ENCODE measurements around the gene PRAMEF13.
"Not testable (repeated sequence)": the region's sequence is repeated elsewhere in the genome, so short reads cannot be mapped to it uniquely, and the experiment has no call there.

PRAMEF13 gene

GRCh38 chr1:13201309-13201708, at the start of gene PRAMEF13:
PRAMEF13 (minus strand) TSS chr1:13201409; CDS start chr1:13199589, 1,820 bp downstream.
- DNase-seq: not testable (repeated sequence)

GRCh38 chr1:13247122-13247521, 45.9 kb upstream of the PRAMEF13 start:
- not testable (repeated sequence) for DNase-seq

GRCh38 chr1:13246554-13246871, 45.3 kb upstream of the PRAMEF13 start:
- not testable (repeated sequence) for DNase-seq

GRCh38 chr1:13245841-13246553, 44.8 kb upstream of the PRAMEF13 start:
- not testable (repeated sequence) for DNase-seq

GRCh38 chr1:13243536-13244263, 42.5 kb upstream of the PRAMEF13 start:
- DNase-seq: not testable (repeated sequence)

- DNase-seq: not testable (repeated sequence)
These were observed 38.4 kb upstream of the PRAMEF13 start for GRCh38 chr1:13239633-13240032.

GRCh38 chr1:13237572-13237971, 36.4 kb upstream of the PRAMEF13 start:
- not testable (repeated sequence) for DNase-seq

GRCh38 chr1:13234057-13234456, 32.8 kb upstream of the PRAMEF13 start:
- DNase-seq: not testable (repeated sequence)

- DNase-seq: not testable (repeated sequence)
These were observed 30.8 kb upstream of the PRAMEF13 start for GRCh38 chr1:13232056-13232455.

- DNase-seq: not testable (repeated sequence)
These were observed 30.0 kb upstream of the PRAMEF13 start for GRCh38 chr1:13231061-13231750.

- DNase-seq: not testable (repeated sequence)
These were observed 29.4 kb upstream of the PRAMEF13 start for GRCh38 chr1:13230601-13231000.

GRCh38 chr1:13230096-13230495, 28.9 kb upstream of the PRAMEF13 start:
- DNase-seq: not testable (repeated sequence)

GRCh38 chr1:13228343-13228781, 27.2 kb upstream of the PRAMEF13 start:
- peak; percentile 46 for DNase-seq

- not testable (repeated sequence) for DNase-seq
These were observed 26.3 kb upstream of the PRAMEF13 start for GRCh38 chr1:13227271-13228055.

- not testable (repeated sequence) for DNase-seq
These were observed 24.5 kb upstream of the PRAMEF13 start, which contains the start of gene PRAMEF18 for GRCh38 chr1:13225675-13226204. PRAMEF18 (minus strand) TSS chr1:13226154; CDS start chr1:13226106, 48 bp downstream.

- no peak for DNase-seq
These were observed 23.4 kb upstream of the PRAMEF13 start for GRCh38 chr1:13224480-13225060.

- DNase-seq: not testable (repeated sequence)
These were observed 21.6 kb upstream of the PRAMEF13 start for GRCh38 chr1:13222788-13223187.

GRCh38 chr1:13219203-13219602, 18.0 kb upstream of the PRAMEF13 start:
- DNase-seq: not testable (repeated sequence)

- not testable (repeated sequence) for DNase-seq
These were observed 15.4 kb upstream of the PRAMEF13 start for GRCh38 chr1:13216619-13217018.

- not testable (repeated sequence) for DNase-seq
These were observed 7.5 kb upstream of the PRAMEF13 start for GRCh38 chr1:13208712-13209111.

- DNase-seq: not testable (repeated sequence)
These were observed 29.7 kb downstream of the PRAMEF13 start, which contains the start of gene PRAMEF9 for GRCh38 chr1:13171548-13171947. PRAMEF9 (plus strand) TSS chr1:13171848; CDS start chr1:13175281, 3,433 bp downstream.

GRCh38 chr1:13165531-13165930, 35.7 kb downstream of the PRAMEF13 start, which contains the start of gene HNRNPCL4:
HNRNPCL4 (minus strand) TSS chr1:13165631; CDS start chr1:13165467, 164 bp downstream.
- DNase-seq: not testable (repeated sequence)
